Mammary epithelial cell (primary cell): ENCODE data around the gene RBBP4.

Experiments used
- CTCF ChIP-seq, 2 donors: IDR thresholded peaks in 1 of 2; conservative IDR thresholded peaks in 1 of 2; 2 replicates each; pipeline ENCODE4 v1.5.1; 2011 to 2012; ENCODE audit warnings: inconsistent platforms in 2 of 2, low read length in 2 of 2, mild to moderate bottlenecking in 2 of 2, control low read depth in 1 of 2, low read depth in 1 of 2; ENCODE audit not compliant: insufficient read depth in 1 of 2; ENCODE audit errors: extremely low read depth in 1 of 2
- EZH2 ChIP-seq: IDR thresholded peaks from 2 replicates; pipeline ENCODE4 v1.6.1; 2012; ENCODE audit warnings: low read length, inconsistent platforms, borderline replicate concordance

- no peak for TF ChIP-seq CTCF (conservative IDR thresholded peaks at IDR 0.05 in 1 of 2, IDR thresholded peaks at IDR 0.05 in 1 of 2; ENCODE audit: extremely low read depth in 1 of 2, insufficient read depth in 1 of 2, low read depth in 1 of 2, low read length in 2 of 2)
- TF ChIP-seq EZH2, result no peak
Measured at GRCh38 chr1:32718036-32718435, 67.0 kb downstream of the RBBP4 start.
